AG04449 (cell line): Measurements from ENCODE around the gene TLL2.

Source experiments
- CTCF ChIA-PET: fragments of 350-600 bp; formaldehyde crosslinking; extraction: SDS; loops from one replicate; lab custom pipeline; 2021; ENCODE audit warnings: antibody characterized with exemption; lab: Yijun Ruan, JAX
- POLR2A ChIA-PET: fragments of 400-600, 350-600 bp; formaldehyde crosslinking; extraction: SDS; loops from one replicate; lab custom pipeline; 2020; ENCODE audit warnings: antibody characterized with exemption, inconsistent platforms; lab: Yijun Ruan, JAX
- DNase-seq: peaks from one replicate; pipeline ENCODE4 v3.0.0-alpha.2; 2010; ENCODE audit warnings: low read depth, low spot score
- H3K4me3 ChIP-seq: 2 replicates; pipeline ENCODE4 v1.5.1; 2011; ENCODE audit warnings: low read depth, mild to moderate bottlenecking, control low read depth, low read length
- TF ChIP-seq, protein P1 (sequence below): IDR thresholded peaks from one replicate; pipeline ENCODE4 v1.5.1; 2011; ENCODE audit warnings: mild to moderate bottlenecking, moderate library complexity, low read length, control low read depth, inconsistent platforms; ENCODE audit not compliant: insufficient read depth; ENCODE audit errors: missing control alignments

TLL2 gene

DNA sequence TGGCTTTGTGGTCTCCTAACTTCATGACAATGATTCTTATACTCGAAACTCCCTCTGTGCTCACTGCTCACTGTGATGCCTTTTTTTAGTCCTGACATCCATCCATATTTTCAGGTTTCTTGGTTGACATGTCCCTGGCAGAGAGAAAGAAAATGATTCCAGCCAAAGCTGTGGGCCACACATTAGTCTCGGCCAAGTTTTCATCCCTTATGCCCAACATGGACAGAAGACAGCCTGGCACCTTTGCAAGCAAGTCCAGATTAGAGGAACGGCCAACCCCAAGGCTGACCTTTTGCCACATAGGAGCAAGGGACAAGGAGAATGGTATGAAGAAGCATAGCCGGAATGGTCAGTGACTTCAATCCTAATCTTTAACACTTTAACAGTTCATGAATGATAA is 146.3 kb downstream of the TLL2 start:
- ChIA-PET CTCF (interaction anchor here (1.3 to 4.6 kb wide), 4 partner anchors 7 to 843 kb away, joined by 3 to 42 read pairs (median 4); no protein-coding TSS in a partner anchor), POLR2A (no interaction called here)
- no peak overlapping the region for H3K4me3 ChIP-seq
- no peak for DNase-seq
- TF ChIP-seq, protein P1, sequence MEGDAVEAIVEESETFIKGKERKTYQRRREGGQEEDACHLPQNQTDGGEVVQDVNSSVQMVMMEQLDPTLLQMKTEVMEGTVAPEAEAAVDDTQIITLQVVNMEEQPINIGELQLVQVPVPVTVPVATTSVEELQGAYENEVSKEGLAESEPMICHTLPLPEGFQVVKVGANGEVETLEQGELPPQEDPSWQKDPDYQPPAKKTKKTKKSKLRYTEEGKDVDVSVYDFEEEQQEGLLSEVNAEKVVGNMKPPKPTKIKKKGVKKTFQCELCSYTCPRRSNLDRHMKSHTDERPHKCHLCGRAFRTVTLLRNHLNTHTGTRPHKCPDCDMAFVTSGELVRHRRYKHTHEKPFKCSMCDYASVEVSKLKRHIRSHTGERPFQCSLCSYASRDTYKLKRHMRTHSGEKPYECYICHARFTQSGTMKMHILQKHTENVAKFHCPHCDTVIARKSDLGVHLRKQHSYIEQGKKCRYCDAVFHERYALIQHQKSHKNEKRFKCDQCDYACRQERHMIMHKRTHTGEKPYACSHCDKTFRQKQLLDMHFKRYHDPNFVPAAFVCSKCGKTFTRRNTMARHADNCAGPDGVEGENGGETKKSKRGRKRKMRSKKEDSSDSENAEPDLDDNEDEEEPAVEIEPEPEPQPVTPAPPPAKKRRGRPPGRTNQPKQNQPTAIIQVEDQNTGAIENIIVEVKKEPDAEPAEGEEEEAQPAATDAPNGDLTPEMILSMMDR, result no peak

DNA sequence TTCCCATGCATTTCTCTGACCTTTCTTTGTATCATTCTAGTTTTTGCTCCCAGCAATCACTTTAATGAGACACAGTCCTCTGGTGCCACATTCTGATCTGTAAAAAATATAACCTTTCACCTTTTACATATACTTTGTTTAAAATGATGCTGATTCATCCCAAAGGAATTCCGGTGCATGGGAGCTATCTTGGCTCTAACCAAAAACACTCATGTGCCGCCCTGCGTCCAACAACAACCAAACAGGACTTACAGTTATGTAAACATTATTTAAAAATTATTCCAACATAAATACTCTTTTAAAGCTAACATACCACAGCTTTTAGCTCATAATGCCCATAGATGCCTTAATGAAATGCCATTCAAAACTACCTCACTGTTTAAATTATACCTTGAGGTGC is 147.2 kb downstream of the TLL2 start:
- no peak overlapping the region for H3K4me3 ChIP-seq
- peak; percentile 14 for DNase-seq
- ChIA-PET POLR2A (no interaction called here), CTCF (interaction anchor here (1.0 to 4.6 kb wide), 7 partner anchors 8 to 462 kb away, joined by 3 to 42 read pairs (median 5); partner anchors contain the start of gene TLL2)
- TF ChIP-seq, protein P1, result no peak

DNA sequence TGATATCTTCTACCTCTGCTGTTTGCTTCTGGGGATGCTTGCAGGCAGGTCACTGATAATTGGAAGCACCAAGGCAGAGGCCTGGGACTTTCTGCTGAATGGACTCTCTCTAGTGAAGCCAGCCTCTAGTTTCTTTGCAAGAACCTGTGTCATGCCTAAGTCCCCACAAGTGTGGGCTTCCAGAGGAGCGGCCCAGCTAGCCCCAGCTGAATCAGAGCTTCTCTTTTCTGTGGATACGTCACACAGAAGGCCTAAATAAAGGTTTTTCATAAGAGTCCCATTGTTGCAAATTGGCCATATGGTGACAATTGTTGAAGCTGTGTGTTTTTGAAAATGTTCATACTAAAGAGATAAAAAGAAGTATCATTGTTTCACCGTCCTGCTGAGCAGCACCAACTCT is 148.2 kb downstream of the TLL2 start:
- no peak for DNase-seq
- TF ChIP-seq, protein P1, result no peak
- no peak overlapping the region for H3K4me3 ChIP-seq
- CTCF ChIA-PET, result interaction anchor here (1.2 to 4.6 kb wide), 5 partner anchors 9 to 145 kb away, joined by 3 to 42 read pairs (median 6); no protein-coding TSS in a partner anchor
- POLR2A ChIA-PET, result no interaction called here

DNA sequence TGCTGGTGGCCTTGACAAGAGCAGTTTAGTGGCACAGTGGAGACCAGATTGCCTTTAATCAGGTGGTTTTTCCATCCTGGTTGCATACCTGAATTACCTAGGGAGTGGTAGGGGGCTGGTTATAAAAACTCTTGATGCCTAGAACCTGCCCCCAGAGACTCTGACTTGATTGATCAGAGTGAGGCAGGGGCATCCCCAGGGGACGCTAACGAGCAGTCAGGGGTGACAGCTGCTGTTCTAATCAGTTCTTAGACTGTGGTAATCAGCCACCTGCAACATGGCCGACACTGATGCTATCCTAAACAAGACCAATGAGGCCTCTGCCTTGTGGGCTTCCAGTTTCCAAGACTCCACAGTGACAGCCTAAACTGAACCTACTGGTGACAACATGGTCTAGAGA is 153.0 kb downstream of the TLL2 start:
- DNase-seq, result no peak
- ChIA-PET POLR2A (no interaction called here), CTCF (interaction anchor here (2.8 kb wide), 1 partner anchor 10 kb away, joined by 13 read pairs; no protein-coding TSS in a partner anchor)
- TF ChIP-seq, protein P1, result no peak
- no peak overlapping the region for H3K4me3 ChIP-seq

DNA sequence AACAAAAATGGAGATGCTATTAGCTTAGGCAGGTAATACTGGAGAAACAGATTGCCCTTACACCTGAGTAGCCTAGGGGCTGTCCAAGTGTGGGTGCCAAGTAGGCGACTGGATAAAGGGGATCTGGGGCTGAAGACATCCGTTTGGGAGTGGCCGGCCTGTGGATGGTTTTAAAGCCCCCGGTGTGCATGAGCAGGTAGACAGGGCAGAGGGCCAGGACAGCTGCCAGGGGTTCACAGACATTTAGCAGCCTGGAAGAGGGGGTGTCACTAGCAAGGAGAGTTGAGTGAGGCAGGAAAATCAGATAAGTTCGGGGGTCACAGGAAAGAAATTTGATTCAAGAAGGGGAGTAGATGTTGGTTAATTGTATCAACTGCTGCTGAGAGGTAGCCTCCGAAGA is 153.4 kb downstream of the TLL2 start:
- no peak overlapping the region for H3K4me3 ChIP-seq
- no peak for DNase-seq
- ChIA-PET CTCF (interaction anchor here (2.8 kb wide), 1 partner anchor 10 kb away, joined by 13 read pairs; no protein-coding TSS in a partner anchor), POLR2A (no interaction called here)
- TF ChIP-seq, protein P1, result no peak

DNA sequence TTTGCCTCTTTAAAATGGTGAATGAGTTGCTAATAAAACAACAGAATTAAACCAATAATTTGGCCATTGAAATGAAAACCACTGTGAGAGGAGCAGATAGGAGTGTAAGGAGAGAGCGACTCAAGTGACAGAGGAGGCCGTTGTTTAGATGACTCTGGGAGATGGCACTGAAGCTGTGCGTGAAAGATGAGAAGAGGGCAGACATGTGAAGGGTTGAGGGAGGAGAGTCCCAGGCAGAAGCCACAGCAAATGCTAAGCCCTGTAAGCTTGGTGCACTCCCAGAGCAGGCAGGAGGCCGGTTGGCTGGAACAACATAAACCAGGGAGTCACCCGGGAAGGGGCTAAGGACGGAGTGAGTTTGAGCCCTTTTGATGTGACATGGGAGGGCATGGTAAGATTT is 154.1 kb downstream of the TLL2 start:
- no peak for DNase-seq
- H3K4me3 ChIP-seq, result no peak overlapping the region
- ChIA-PET POLR2A (no interaction called here), CTCF (interaction anchor here (2.8 to 3.6 kb wide), 2 partner anchors 11 to 15 kb away, joined by 13 to 16 read pairs; no protein-coding TSS in a partner anchor)
- TF ChIP-seq, protein P1, result no peak
